HG03460 (cell line): ENCODE results near the gene SRMS.
"Not testable (repeated sequence)": the region's sequence is repeated elsewhere in the genome, so short reads cannot be mapped to it uniquely, and the experiment has no call there.

ENCODE experiments used
- ATAC-seq: cut with Tn5 transposase; IDR thresholded peaks from one replicate; pipeline ENCODE4 v1.9.1; 2021; ENCODE audit not compliant: unreplicated experiment

The SRMS gene

GRCh38 chr20:63566395-63567135 is 19.0 kb upstream of the SRMS start:
- ATAC-seq = no peak

GRCh38 chr20:63565699-63566335 is 18.3 kb upstream of the SRMS start:
- no peak for ATAC-seq

- ATAC-seq = no peak
These were observed 17.6 kb upstream of the SRMS start for GRCh38 chr20:63565021-63565698.

- ATAC-seq = no peak
These were observed 16.7 kb upstream of the SRMS start for GRCh38 chr20:63564036-63564810.

GRCh38 chr20:63563225-63563935 is 15.8 kb upstream of the SRMS start:
- ATAC-seq = no peak

- ATAC-seq = no peak
These were observed 15.1 kb upstream of the SRMS start for GRCh38 chr20:63562461-63563224.

GRCh38 chr20:63561624-63562396 is 14.3 kb upstream of the SRMS start:
- no peak for ATAC-seq

- ATAC-seq = no peak
These were observed 13.5 kb upstream of the SRMS start for GRCh38 chr20:63560856-63561609.

GRCh38 chr20:63560333-63560805 is 12.8 kb upstream of the SRMS start:
- no peak for ATAC-seq

GRCh38 chr20:63559485-63560332 is 12.2 kb upstream of the SRMS start:
- not testable (repeated sequence) for ATAC-seq

- ATAC-seq = no peak
These were observed 11.4 kb upstream of the SRMS start for GRCh38 chr20:63558804-63559484.

GRCh38 chr20:63557481-63557891 is 9.9 kb upstream of the SRMS start:
- no peak for ATAC-seq

GRCh38 chr20:63556873-63557478 is 9.4 kb upstream of the SRMS start:
- no peak for ATAC-seq

GRCh38 chr20:63555661-63556381 is 8.3 kb upstream of the SRMS start:
- no peak for ATAC-seq

GRCh38 chr20:63554361-63555278 is 7.1 kb upstream of the SRMS start:
- ATAC-seq = no peak
